Smooth muscle cell (in vitro differentiated cells): ENCODE measurements around the gene DOCK2. TPM values are rescaled to one million over a fixed set of nuclear protein-coding genes. Genes with fewer than 3 reads are reported as not detected.

Experiments used
- DNase-seq: peaks from one replicate; lab custom pipeline; 2025; ENCODE audit not compliant: unreplicated experiment; lab: John Stamatoyannopoulos, UW
- H2AFZ ChIP-seq: fragments of 200-600 bp; sonication (generic); 2 replicates; pipeline ENCODE4 v1.6.0; 2016; ENCODE audit warnings: antibody characterized with exemption, low read depth, mild to moderate bottlenecking
- H3F3A ChIP-seq: fragments of 200-600 bp; sonication (generic); 2 replicates; pipeline ENCODE4 v1.6.0; 2017; ENCODE audit warnings: antibody characterized with exemption, low read depth
- H3K27ac ChIP-seq: fragments of 200-600 bp; sonication (generic); 2 replicates; pipeline ENCODE4 v1.5.1; 2016; ENCODE audit warnings: low read depth, mild to moderate bottlenecking
- H3K27me3 ChIP-seq: fragments of 200-600 bp; sonication (generic); 2 replicates; pipeline ENCODE4 v1.6.1; 2016; ENCODE audit warnings: low read depth, mild to moderate bottlenecking
- H3K36me3 ChIP-seq: fragments of 200-600 bp; sonication (generic); 2 replicates; pipeline ENCODE4 v1.5.1; 2016; ENCODE audit warnings: low read depth
- H3K4me1 ChIP-seq: fragments of 200-600 bp; sonication (generic); 2 replicates; pipeline ENCODE4 v1.5.1; 2016; ENCODE audit warnings: low read depth
- H3K4me2 ChIP-seq: fragments of 200-600 bp; sonication (generic); 2 replicates; pipeline ENCODE4 v1.6.0; 2016; ENCODE audit warnings: mild to moderate bottlenecking
- H3K4me3 ChIP-seq: fragments of 200-600 bp; sonication (generic); 2 replicates; pipeline ENCODE4 v1.5.1; 2016; ENCODE audit warnings: mild to moderate bottlenecking
- H3K79me2 ChIP-seq: fragments of 200-600 bp; sonication (generic); 2 replicates; pipeline ENCODE4 v1.6.0; 2016; ENCODE audit warnings: low read depth, mild to moderate bottlenecking
- H3K9ac ChIP-seq: fragments of 200-600 bp; sonication (generic); 2 replicates; pipeline ENCODE4 v1.6.0; 2016; ENCODE audit warnings: low read depth
- H3K9me3 ChIP-seq: fragments of 200-600 bp; sonication (generic); replicated peaks from 2 replicates; pipeline ENCODE4 v1.5.1; 2016; ENCODE audit warnings: low read depth
- H4K20me1 ChIP-seq: fragments of 200-600 bp; sonication (generic); 2 replicates; pipeline ENCODE4 v1.6.0; 2016; ENCODE audit warnings: low read depth
- CTCF ChIP-seq: fragments of 200-600 bp; sonication (generic); IDR thresholded peaks from 2 replicates; pipeline ENCODE4 v1.5.1; 2017; ENCODE audit warnings: borderline replicate concordance, mild to moderate bottlenecking, antibody characterized with exemption; ENCODE audit not compliant: insufficient read depth, poor library complexity, severe bottlenecking
- WGBS: methylation state at CpG from one replicate; pipeline ENCODE4 v1.1.7; 2016; ENCODE audit warnings: low lambda C conversion rate; 5-methylcytosine and 5-hydroxymethylcytosine counted together
- polyA plus RNA-seq: library from polyadenylated mRNA; unstranded; fragments of >200 nt; fragmentation: Nextera tagmentation; extraction: Ambion mirVana; gene quantifications from 2 replicates; pipeline ENCODE4 v1.2.1, GENCODE V29; 2016
- total RNA-seq: library from RNA; depleted of rRNA; stranded (reverse); fragments of >200 nt; gene quantifications from 2 replicates; pipeline ENCODE4 v1.2.3, GENCODE V29; 2014

The DOCK2 gene
- total and polyA plus RNA-seq, 2 experiments from 2014 or later, result 0.73 to 3.0 TPM

GRCh38 chr5:169880785-169881184, 243.7 kb downstream of the DOCK2 start:
- H3K9me3 ChIP-seq, result no peaks in the 10 kb centered on the region
- H2AFZ ChIP-seq, result no peak overlapping the region
- WGBS, result 93% methylated on average over 2 of the region's 2 CpGs
- no peaks in the 10 kb centered on the region for H3K79me2 ChIP-seq
- H3K4me3 ChIP-seq, result no peak overlapping the region
- peaks cover 7% of the 10 kb centered on the region for H3K4me1 ChIP-seq
- DNase-seq, result no peak
- H3K36me3 ChIP-seq, result peaks cover 3% of the 10 kb centered on the region
- no peak for TF ChIP-seq CTCF
- H3K4me2 ChIP-seq, result no peak overlapping the region
- H3K27me3 ChIP-seq, result no peaks in the 10 kb centered on the region
- H3K27ac ChIP-seq, result no peak overlapping the region
- no peaks in the 10 kb centered on the region for H3F3A ChIP-seq
- H4K20me1 ChIP-seq, result no peaks in the 10 kb centered on the region
- no peak overlapping the region for H3K9ac ChIP-seq

GRCh38 chr5:169881702-169882303, 244.7 kb downstream of the DOCK2 start:
- no peak overlapping the region for H3K4me2 ChIP-seq
- H3K27ac ChIP-seq, result no peak overlapping the region

GRCh38 chr5:169886033-169886432, 249.0 kb downstream of the DOCK2 start:
- Histone ChIP-seq H3K27ac (no peak overlapping the region), H3K4me2 (no peak overlapping the region)
- WGBS, result 93% methylated on average over 2 of the region's 2 CpGs

More at GRCh38 chr5:169881702-169882303, 244.7 kb downstream of the DOCK2 start:
- H2AFZ ChIP-seq, result no peak overlapping the region
- no peaks in the 10 kb centered on the region for H3F3A ChIP-seq
- H3K79me2 ChIP-seq, result no peaks in the 10 kb centered on the region
- DNase-seq, result no peak
- TF ChIP-seq CTCF, result no peak
- no peak overlapping the region for H3K9ac ChIP-seq
- H3K4me3 ChIP-seq, result no peak overlapping the region
- H3K9me3 ChIP-seq, result no peaks in the 10 kb centered on the region
- H3K36me3 ChIP-seq, result peaks cover 3% of the 10 kb centered on the region
- no peaks in the 10 kb centered on the region for H4K20me1 ChIP-seq
- WGBS, result 85% methylated on average over 5 of the region's 5 CpGs
- H3K4me1 ChIP-seq, result peaks cover 3% of the 10 kb centered on the region
- H3K27me3 ChIP-seq, result no peaks in the 10 kb centered on the region

More at GRCh38 chr5:169886033-169886432, 249.0 kb downstream of the DOCK2 start:
- Histone ChIP-seq H3K36me3 (no peaks in the 10 kb centered on the region), H3K9ac (no peak overlapping the region), H4K20me1 (no peaks in the 10 kb centered on the region), H2AFZ (no peak overlapping the region), H3K4me1 (no peaks in the 10 kb centered on the region), H3F3A (no peaks in the 10 kb centered on the region), H3K79me2 (no peaks in the 10 kb centered on the region), H3K9me3 (no peaks in the 10 kb centered on the region), H3K4me3 (no peak overlapping the region), H3K27me3 (no peaks in the 10 kb centered on the region)
- DNase-seq, result no peak
- no peak for TF ChIP-seq CTCF
